Thyroid gland (tissue), 4 donors: Measurements from ENCODE around the gene CKAP5.

Experiments
- POLR2A ChIP-seq, 2 donors: fragments of 450-650 bp; IDR thresholded peaks; one replicate each; pipeline ENCODE4 v1.6.1; 2017; ENCODE audit warnings: antibody characterized with exemption in 2 of 2, mild to moderate bottlenecking in 2 of 2, moderate library complexity in 1 of 2
- TF ChIP-seq, protein P1 (sequence below), 6 experiments: fragments of 200-600 bp in 3 of 6; fragments of 450-650 bp in 3 of 6; sonication (generic) in 3 of 6; IDR thresholded peaks; one replicate each; pipeline ENCODE4 v1.5.1; 2016 to 2019; ENCODE audit warnings: antibody characterized with exemption in 6 of 6, mild to moderate bottlenecking in 2 of 6, inconsistent platforms in 1 of 6, moderate library complexity in 1 of 6

DNA sequence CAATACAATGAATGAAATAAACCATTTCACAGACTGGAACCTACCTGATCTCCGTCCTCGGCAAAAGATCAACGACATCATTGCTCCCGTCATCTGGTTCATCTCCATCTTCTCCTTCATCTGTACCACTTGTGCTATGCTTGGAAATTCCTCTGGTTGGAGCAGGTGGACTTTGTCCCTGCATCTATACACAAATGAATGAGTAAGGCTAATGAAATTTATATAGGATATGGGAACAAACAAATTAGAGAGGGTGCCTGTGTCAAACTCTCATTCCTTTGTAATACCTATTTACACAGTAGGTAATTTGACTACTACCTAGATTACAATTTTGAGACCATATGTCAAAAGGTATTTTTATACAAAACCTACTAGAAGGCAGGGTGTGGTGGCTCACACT is 67.7 kb downstream of the CKAP5 start:
- TF ChIP-seq, protein P1, sequence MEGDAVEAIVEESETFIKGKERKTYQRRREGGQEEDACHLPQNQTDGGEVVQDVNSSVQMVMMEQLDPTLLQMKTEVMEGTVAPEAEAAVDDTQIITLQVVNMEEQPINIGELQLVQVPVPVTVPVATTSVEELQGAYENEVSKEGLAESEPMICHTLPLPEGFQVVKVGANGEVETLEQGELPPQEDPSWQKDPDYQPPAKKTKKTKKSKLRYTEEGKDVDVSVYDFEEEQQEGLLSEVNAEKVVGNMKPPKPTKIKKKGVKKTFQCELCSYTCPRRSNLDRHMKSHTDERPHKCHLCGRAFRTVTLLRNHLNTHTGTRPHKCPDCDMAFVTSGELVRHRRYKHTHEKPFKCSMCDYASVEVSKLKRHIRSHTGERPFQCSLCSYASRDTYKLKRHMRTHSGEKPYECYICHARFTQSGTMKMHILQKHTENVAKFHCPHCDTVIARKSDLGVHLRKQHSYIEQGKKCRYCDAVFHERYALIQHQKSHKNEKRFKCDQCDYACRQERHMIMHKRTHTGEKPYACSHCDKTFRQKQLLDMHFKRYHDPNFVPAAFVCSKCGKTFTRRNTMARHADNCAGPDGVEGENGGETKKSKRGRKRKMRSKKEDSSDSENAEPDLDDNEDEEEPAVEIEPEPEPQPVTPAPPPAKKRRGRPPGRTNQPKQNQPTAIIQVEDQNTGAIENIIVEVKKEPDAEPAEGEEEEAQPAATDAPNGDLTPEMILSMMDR (IDR thresholded peaks at IDR 0.05) = no peak
- TF ChIP-seq POLR2A (IDR thresholded peaks at IDR 0.05) = no peak
